SHP77 treated with DMSO at 0.1 percent for 48 hours (cell line): ENCODE measurements around the gene ZNF823.
"Not testable (repeated sequence)": the region's sequence is repeated elsewhere in the genome, so short reads cannot be mapped to it uniquely, and the experiment has no call there.

Source experiments
- DNase-seq: peaks from one replicate; lab custom pipeline; 2025; lab: John Stamatoyannopoulos, UW

Gene ZNF823

GRCh38 chr19:11680689-11681302 lies 58.0 kb downstream of the ZNF823 start:
- no peak for DNase-seq

- no peak for DNase-seq
Measured at GRCh38 chr19:11678504-11678903, 60.2 kb downstream of the ZNF823 start.

GRCh38 chr19:11676661-11677600 lies 61.8 kb downstream of the ZNF823 start:
- not testable (repeated sequence) for DNase-seq

GRCh38 chr19:11675569-11675968 lies 63.2 kb downstream of the ZNF823 start:
- no peak for DNase-seq

GRCh38 chr19:11674067-11674492 lies 64.7 kb downstream of the ZNF823 start:
- no peak for DNase-seq

GRCh38 chr19:11673608-11674041 lies 65.1 kb downstream of the ZNF823 start:
- no peak for DNase-seq
